ENCODE data around the gene ADARB1. TPM values are rescaled to one million over a fixed set of nuclear protein-coding genes. Genes with fewer than 3 reads are reported as not detected.

The ADARB1 gene
- total RNA-seq, 1 experiment from 2014 or later: 29.6 TPM

DNA sequence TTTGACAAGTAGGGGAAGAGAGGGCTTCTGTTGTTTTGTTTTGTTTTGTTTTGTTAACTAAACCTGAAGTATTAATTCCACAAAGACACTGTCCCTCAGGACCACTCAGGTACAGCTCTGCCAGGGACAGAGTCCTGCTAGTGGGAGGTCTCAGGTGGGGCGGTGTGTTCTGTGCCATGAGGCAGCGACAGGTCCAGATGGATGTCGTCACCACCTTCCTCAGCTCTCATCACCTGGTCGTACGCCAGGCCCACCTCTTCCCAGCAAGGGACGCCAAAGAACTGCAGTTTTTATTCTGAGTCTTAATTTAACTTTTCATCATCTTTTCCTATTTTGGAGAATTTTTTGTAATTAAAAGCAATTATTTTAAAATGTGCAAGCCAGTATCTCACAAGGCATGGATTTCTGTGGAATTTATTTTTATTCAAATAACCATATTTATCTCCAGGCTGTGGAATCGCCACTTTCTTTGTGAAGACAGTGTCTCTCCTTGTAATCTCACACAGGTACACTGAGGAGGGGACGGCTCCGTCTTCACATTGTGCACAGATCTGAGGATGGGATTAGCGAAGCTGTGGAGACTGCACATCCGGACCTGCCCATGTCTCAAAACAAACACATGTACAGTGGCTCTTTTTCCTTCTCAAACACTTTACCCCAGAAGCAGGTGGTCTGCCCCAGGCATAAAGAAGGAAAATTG lies 150.8 kb downstream of the ADARB1 start:
- DNase-seq (ENCODE audit: low read depth): no peak

- DNase-seq (ENCODE audit: low read depth): no peak
These were observed 151.5 kb downstream of the ADARB1 start for GRCh38 chr21:45225741-45226327.

- DNase-seq (ENCODE audit: low read depth): peak; percentile 33
These were observed 152.4 kb downstream of the ADARB1 start for GRCh38 chr21:45226540-45227326.

DNA sequence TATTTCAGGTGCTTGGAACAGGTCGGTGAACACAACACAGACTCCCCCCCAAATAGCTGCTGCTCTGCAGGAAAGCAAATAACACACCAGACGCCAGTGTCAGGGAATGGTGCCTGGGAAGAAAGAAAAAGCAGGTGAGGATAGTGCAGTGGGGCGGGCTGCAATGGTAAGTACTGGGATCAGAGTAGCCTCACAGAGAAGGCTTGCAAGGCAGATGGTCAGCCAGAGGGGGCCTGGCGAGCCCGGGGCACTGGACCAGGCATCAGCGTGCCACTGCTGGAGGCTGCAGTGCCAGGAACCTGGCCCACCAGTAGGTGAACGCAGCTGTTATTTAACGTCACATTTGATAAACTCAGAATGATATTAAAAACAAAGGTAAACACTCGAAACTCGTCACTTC lies 153.4 kb downstream of the ADARB1 start:
- no peak for DNase-seq (ENCODE audit: low read depth)

DNA sequence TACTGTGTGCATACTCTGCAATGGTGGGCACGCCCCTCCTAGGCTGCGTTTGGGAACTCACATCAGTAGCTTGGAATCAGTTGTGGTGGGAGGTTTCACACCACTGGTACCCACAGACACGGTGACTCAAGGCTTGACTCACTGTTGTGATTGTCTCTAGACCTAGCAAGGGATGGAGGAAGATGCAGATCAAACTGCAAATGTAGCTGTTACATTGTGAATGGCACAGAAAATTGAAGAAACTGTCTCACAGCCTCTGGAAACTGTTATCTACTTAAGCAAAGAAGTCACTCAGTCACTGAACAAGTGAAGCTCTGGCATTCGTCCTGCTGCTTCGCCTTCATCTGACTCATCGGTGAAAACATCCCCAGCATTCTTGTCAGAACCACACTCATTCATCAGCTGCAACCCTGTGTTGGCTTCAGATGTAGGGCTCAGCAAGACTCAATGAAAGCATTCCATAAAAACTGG lies 153.8 kb downstream of the ADARB1 start:
- DNase-seq (ENCODE audit: low read depth): peak; percentile 96

DNA sequence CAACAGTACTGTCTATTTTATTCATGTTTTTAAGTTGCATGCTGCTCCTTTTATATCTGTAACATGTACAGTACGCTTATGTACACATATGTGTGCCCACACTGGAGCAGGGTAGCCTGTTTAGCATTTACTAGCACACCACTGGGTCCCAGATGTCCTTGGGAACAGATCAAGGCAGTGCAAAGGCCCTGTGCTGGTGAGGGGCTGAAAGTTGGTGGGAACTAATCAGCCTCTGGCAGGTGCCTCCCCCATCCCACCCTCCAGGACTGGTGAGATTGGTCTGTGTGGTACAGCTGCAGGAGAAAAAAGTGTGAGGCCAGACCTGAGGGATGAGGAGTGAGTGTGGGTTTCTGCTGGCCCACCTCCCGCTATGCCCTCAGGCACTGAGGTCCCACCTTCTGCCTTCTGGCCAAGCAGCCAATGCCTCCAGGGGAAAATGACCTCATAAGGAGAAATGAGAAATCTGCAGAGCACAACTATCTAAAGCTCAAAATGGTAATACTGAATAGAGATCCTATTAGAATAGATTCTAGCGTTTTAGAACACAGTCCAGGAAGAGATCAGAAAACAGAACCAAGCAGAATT lies 154.4 kb downstream of the ADARB1 start:
- DNase-seq (ENCODE audit: low read depth): no peak

DNA sequence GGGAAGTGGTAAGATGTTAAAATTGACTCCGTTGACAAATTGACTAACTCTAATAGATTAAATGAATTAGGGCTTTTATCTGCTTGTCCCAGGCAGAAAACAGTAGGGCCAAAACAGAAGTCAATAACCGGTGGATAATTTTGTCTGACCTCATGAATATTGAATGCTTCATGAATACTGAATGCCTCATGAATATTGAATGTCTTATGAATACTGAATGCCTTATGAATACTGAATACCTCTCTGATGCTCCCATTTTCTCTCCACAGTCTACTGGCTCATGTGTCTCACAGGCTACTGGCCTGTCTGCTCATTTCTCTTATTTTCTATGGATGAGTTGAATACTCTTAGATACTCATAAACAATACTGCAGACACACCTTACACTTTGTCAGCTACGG lies 157.3 kb downstream of the ADARB1 start:
- DNase-seq (ENCODE audit: low read depth): no peak

DNA sequence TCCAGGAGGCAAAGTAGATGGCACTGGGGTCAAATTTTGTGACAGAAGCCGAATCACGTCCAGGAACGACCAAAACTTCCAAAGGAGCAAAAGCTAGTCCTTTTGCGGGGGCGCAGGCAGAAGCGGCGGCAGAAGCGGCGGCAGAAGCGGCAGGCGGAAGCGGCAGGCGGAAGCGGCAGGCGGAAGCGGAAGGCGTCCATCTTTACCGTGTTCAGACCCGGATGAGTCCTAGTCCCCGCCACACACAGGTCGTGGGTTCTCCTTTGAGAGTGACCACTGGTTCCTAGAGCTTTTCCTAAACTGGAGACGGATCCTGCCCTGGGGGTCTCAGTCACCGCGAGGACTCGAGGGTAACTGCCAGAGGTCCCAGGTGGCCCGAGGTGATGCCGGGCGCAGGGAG lies 159.7 kb downstream of the ADARB1 start:
- no peak for DNase-seq (ENCODE audit: low read depth)

DNA sequence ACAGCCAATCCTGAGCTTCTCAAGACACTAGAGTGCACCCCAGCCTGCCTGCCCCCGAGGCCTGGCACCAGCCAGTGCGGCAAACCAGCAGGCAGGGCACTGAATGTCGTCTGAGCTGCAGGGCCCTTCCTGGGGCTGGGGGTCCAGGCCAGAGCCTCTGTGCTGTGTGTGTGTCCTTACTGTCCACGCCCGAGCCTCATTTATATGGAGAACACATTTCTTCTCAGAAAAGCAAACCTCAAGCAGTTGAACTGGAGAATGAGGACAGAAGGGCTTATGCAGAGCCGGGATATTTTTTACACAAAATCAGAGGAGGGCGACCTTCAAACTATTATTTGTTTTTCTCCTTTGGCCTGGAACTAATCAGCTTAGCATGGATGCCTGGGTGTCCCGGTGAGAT lies 160.6 kb downstream of the ADARB1 start:
- no peak for DNase-seq (ENCODE audit: low read depth)

DNA sequence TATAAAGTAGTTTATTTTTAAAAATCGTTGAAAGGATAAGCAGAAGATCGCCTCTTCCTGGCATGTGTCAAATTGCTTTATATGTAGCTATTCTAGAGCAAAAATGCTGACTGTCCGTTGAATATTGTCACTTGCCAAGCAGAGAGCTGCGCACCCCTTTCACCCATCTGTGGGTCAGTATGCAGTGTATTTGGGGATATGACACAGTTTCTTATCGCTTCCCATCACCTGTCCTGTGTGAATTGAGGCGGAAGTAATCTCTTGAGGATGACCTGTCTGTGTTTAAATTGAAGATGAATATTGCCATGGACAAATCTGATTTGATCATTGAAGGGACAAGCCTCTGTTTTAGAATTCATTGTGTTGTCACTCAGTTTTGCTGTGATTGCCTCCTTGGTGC lies 161.1 kb downstream of the ADARB1 start:
- DNase-seq (ENCODE audit: low read depth): no peak

DNA sequence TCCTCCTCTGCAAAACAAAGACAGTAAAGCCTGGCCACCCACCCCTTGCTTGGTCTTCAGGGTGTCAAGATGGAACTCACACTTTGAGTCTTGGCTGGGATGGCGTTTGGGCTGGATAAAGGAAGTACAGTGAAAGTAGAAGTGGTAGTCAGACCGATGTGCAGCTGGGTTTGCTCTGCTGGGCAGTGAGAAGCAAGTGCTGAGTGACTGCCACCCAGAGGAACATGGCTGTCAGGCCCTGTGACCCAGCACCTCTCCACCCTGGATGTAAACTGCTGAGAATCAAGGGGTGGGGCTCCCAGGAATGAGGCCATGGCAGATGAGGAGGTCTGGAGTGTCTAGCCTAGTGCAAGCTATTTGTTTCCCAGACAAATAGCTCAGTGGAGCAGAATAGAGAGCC lies 162.1 kb downstream of the ADARB1 start:
- DNase-seq (ENCODE audit: low read depth): peak; percentile 26

DNA sequence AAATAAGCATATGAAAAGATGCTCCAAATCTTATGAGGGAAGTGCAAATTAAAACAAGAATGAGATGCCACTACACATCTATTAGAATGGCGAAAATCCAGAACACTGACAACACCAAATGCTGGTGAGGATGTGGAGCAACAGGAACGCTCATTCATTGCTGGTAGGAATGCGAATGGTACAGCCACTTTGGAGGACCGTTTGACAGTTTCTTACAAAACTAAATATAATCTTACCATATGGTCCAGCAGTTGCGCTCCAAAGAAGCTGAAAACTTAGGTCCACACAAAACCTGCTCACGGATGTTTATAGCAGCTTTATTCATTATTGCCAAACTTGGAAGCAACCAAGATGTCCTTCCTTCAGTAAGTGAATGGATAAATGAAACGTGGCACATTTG lies 163.0 kb downstream of the ADARB1 start:
- no peak for DNase-seq (ENCODE audit: low read depth)

GRCh38 chr21:45241357-45241756 lies 167.0 kb downstream of the ADARB1 start:
- no peak for DNase-seq (ENCODE audit: low read depth)

DNA sequence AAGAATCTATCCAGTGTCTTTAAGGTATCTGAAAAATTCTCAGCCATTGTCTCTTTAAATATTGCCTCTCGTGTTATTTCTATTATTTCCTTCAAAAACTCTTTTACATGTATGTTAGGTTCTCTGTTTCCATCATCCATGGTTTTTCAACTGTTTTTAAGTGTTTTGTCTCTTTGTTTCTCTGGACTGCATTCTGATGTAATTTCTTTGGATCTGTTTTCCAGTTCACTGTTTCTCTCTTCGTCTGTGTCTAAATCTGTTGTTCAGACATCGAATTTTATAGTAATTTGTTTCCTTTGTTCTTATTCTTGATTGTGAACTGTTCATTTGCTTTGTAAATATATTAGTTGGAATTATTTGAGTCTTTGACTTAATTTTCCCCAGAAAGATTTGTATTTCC lies 169.2 kb downstream of the ADARB1 start:
- DNase-seq (ENCODE audit: low read depth): no peak

- no peak for DNase-seq (ENCODE audit: low read depth)
These were observed 170.5 kb downstream of the ADARB1 start for GRCh38 chr21:45244799-45245340.

GRCh38 chr21:45246386-45247320 lies 172.3 kb downstream of the ADARB1 start:
- no peak for DNase-seq (ENCODE audit: low read depth)

GRCh38 chr21:45248301-45248892 lies 174.0 kb downstream of the ADARB1 start:
- no peak for DNase-seq (ENCODE audit: low read depth)

- DNase-seq (ENCODE audit: low read depth): peak; percentile 24
These were observed 174.6 kb downstream of the ADARB1 start for GRCh38 chr21:45248893-45249381.

GRCh38 chr21:45249626-45250025 lies 175.2 kb downstream of the ADARB1 start:
- DNase-seq (ENCODE audit: low read depth): no peak

GRCh38 chr21:45250272-45250671 lies 175.9 kb downstream of the ADARB1 start:
- no peak for DNase-seq (ENCODE audit: low read depth)
